AG10803 (cell line): ENCODE measurements around the gene BZW1.

ENCODE experiments used
- DNase-seq: peaks from one replicate; pipeline ENCODE4 v3.0.0; 2010; ENCODE audit warnings: low read depth
- H3K4me3 ChIP-seq: 2 replicates; pipeline ENCODE4 v1.5.1; 2011; ENCODE audit warnings: mild to moderate bottlenecking, low read length, control low read depth
- TF ChIP-seq, protein P1 (sequence below): conservative IDR thresholded peaks from 2 replicates; pipeline ENCODE4 v1.5.1; 2011; ENCODE audit warnings: mild to moderate bottlenecking, low read length, control low read depth, inconsistent platforms

BZW1 gene

GRCh38 chr2:200834701-200835100 is 23.0 kb downstream of the BZW1 start:
- TF ChIP-seq, protein P1, sequence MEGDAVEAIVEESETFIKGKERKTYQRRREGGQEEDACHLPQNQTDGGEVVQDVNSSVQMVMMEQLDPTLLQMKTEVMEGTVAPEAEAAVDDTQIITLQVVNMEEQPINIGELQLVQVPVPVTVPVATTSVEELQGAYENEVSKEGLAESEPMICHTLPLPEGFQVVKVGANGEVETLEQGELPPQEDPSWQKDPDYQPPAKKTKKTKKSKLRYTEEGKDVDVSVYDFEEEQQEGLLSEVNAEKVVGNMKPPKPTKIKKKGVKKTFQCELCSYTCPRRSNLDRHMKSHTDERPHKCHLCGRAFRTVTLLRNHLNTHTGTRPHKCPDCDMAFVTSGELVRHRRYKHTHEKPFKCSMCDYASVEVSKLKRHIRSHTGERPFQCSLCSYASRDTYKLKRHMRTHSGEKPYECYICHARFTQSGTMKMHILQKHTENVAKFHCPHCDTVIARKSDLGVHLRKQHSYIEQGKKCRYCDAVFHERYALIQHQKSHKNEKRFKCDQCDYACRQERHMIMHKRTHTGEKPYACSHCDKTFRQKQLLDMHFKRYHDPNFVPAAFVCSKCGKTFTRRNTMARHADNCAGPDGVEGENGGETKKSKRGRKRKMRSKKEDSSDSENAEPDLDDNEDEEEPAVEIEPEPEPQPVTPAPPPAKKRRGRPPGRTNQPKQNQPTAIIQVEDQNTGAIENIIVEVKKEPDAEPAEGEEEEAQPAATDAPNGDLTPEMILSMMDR: no peak
- H3K4me3 ChIP-seq: no peak overlapping the region
- DNase-seq: no peak

GRCh38 chr2:200839513-200839912 is 27.8 kb downstream of the BZW1 start:
- H3K4me3 ChIP-seq: no peak overlapping the region
- TF ChIP-seq, protein P1: no peak
- DNase-seq: no peak

DNA sequence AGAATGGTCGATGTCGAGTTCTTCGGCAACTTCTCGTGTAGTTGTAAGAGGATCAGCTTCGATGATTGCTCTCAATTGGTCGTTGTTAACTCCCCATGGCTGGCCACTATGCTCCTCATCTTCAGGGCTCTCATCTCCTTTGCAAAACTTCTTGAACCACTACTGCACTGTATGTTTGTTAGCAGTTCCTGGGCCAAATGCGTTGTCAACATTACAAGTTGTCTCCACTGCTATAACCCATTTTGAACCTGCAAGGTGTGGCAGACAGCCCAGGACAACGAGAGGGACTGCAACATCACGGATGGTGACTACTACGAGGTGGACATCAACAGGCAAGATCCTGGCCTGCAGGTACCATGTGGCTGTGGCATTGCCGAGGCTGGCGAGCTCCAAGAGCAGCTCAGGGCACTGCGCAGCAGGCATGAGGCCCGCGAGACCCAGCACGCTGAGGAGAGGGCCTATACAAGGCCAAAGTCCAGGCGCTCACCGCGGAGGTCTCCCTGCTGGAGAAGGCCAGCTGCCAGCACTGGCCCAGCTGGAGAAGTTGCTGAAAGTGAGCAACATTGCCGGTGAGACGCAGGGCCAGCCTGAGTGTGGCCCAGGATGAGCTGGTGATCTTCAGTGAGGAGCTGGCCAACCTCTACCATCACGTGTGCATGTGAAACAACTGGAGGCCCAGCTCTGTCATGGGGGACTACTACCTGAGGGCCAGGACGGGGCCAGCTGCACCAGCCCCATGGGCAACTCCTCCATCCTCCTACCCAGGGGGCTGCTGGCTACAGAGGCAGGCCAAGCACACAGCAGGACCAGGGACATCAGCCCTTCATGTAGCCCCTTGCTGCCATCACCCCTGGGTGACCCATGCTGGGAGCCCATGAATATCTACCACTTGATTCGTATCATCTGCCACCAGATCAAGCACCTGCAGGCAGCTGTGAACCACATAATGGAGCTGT is 32.6 kb downstream of the BZW1 start:
- H3K4me3 ChIP-seq: no peak overlapping the region
- TF ChIP-seq, protein P1: no peak
- no peak for DNase-seq

DNA sequence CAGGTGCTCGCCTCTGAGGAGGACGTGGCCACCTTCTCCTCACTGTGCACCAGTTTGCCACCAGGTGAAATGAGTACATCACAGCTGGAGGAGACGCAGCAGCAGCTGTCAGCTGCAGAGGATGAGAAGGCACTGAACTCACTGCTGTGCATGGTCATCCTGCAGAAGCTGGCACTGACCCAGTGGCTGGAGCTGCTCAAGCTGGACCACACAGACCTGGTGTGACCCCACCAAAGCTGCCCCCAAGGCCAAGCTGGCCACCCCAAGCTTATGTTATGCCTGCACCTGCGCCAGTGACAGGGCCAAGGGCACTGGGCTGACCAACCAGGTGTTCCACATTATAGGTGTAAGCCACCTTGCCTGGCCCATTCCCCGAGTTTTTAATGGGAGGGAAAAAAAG is 33.5 kb downstream of the BZW1 start:
- TF ChIP-seq, protein P1: no peak
- DNase-seq: no peak
- H3K4me3 ChIP-seq: no peak overlapping the region

- no peak for DNase-seq
- no peak overlapping the region for H3K4me3 ChIP-seq
- TF ChIP-seq, protein P1: no peak
These were observed 34.1 kb downstream of the BZW1 start for GRCh38 chr2:200845669-200846325.

- TF ChIP-seq, protein P1: no peak
- DNase-seq: no peak
- H3K4me3 ChIP-seq: no peak overlapping the region
These were observed 35.6 kb downstream of the BZW1 start for GRCh38 chr2:200847269-200847668.
